Measurements from ENCODE around the gene CCDC97.

- no peak for TF ChIP-seq CTCF (IDR thresholded peaks at IDR 0.05)
- TF ChIP-seq EP300 (IDR thresholded peaks at IDR 0.05), result no peak
- no peak for TF ChIP-seq POLR2AphosphoS5 (IDR thresholded peaks at IDR 0.05)
Measured at GRCh38 chr19:41339936-41340335, 30.0 kb downstream of the CCDC97 start.

Measured in esophagus muscularis mucosa (tissue), 4 donors.